GM19193 (cell line): Measurements from ENCODE around the gene SFXN5.

Experiments
- POLR2A ChIP-seq: IDR thresholded peaks from 4 replicates; pipeline ENCODE4 v1.6.1; 2011; ENCODE audit not compliant: insufficient read depth, insufficient read length; ENCODE audit errors: extremely low read depth

The SFXN5 gene

DNA sequence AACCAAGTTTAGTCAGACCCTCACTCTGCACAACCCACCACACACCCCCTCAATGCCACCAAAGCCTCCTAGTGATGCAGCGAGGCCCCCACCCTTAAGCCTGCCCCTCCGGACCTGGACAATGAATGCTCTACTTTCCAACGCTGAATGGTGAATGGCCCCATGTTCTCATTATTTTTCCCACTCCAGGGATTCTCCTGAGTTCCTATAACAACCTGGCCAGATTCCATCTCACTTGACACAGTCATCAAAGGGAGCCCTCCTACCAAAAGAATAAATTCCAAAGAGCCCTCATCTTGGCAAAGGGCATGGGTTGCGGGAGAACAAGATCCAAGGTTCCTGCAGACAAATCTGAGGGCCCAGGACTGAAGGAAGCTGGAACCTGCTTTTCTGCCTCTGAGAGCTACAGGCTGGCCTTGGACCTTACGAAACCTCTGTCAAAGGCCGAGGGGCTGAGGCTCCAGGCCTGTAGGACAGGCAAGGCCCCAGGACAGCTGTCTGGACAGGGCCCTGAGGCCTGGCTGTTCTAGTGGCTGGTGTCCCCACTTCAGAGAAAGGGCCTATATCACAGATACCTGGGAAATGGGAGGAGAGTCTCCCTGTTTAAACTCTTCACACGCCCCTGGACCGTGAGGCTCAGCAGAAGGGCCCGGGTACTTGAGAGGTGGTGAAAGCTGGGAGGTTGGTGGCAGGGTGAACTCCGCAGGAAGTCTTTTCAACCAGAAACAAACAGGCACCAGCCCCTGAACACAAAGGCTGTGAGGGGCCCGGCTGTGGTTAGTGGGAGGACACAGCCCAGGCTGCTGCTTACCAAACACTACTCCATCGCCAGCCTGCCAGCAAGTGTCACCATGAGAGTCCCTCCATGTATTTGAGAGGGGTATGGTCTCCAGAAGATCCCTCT is 27.3 kb downstream of the SFXN5 start:
- TF ChIP-seq POLR2A, result no peak

DNA sequence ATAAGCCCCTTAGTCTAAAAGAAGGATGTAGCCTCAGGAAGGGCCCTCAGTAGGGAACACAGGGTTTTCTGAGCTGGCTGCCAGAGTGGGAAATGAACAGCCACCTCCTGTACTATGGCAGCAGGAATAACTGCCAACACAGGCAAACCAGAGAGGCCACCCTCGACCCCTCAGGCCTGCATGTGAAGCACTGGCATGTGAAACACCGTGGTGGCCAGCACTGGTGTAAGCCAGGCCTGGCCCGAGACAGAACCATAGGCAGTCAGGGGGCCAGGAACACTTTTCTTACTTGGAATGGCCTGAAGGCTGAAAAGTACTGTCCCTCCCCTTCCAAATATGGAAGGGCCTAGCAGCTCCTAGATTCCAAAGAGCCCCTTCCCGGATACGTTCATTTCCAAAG is 28.2 kb downstream of the SFXN5 start:
- no peak for TF ChIP-seq POLR2A

DNA sequence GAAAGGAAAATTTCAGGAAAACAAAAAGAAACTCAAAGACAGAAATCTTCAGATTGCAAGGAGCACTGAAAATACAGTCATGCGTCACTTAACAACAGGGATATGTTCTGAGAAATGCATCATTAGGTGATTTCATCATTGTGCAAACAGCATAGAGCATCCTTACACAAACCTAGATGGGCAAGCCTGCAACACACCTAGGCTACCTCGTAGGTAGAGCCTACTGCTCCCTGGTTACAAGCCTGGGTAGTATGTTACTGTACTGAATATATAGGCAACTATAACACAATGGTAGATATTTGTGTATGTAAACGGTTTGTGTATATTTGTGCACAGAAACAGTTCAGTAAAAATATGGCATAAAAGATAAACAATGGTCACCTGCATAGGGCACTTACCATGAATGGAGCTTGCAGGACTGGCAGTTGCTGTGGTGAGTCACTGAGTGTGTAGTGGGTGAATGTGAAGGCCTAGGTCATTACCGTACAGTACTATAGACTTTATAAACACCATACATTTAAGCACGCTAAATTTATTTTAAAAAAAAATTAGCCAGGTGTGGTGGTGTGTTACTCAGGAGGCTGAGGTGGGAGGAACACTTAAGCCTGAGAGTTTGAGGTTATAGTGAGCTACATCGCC is 33.4 kb downstream of the SFXN5 start:
- no peak for TF ChIP-seq POLR2A

DNA sequence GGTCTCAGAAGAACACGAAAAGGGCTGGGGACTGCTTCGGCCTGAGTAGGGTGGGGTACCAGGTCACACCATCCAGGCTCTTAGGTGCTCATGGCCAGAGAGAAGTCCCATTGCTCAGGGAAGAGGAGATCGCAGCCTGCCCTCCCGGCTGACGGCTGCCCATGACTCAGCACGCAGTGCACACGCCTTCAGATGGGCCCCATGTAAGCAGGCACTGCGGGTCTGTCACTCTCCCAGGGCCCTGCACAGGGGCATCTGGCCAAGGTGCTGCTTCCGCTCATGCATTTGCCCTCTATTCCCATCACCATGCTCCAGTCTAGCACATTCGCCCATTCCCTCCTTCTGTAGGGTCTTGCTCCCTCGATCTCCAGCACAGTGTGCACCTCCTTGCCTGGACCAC is 34.7 kb downstream of the SFXN5 start:
- TF ChIP-seq POLR2A, result no peak

DNA sequence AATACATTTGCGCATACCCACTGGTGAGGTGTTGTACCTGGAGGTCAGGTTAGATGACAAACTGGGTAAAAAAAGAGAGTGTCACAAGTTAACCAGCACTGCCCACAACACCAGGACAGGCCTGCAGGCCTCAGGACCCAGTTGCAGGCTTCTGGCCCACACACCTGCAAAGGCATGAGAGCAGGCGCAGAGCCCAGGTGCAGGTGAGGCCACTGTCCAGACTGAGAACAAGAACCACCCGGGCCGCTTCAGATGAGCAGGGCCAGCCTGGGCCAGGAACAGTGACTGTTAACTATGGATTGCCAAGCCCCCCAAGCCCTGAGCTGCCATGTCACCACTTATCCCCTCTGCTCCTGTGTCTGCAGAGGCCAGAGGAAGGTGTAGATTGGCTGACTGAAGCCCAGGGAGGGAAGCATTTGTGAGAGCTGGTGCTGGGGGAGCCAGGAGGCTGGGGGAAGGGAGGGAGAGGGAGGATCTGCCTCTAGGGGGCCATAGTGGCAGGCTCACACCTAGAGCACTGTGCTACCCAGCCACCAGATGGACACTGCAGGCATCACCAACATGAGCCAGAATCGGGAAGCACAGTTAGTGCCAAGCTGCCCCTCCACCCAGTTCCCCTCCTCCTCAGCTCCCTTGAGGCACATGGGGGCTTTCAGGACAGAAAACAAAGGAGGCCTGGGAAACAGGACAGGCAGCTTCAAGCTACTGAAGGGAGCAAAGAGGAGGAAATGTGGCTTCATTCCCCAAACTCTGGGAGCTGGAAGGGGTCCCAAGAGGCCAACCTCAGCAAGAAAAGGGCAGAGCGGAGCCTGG is 35.4 kb downstream of the SFXN5 start:
- TF ChIP-seq POLR2A, result no peak

DNA sequence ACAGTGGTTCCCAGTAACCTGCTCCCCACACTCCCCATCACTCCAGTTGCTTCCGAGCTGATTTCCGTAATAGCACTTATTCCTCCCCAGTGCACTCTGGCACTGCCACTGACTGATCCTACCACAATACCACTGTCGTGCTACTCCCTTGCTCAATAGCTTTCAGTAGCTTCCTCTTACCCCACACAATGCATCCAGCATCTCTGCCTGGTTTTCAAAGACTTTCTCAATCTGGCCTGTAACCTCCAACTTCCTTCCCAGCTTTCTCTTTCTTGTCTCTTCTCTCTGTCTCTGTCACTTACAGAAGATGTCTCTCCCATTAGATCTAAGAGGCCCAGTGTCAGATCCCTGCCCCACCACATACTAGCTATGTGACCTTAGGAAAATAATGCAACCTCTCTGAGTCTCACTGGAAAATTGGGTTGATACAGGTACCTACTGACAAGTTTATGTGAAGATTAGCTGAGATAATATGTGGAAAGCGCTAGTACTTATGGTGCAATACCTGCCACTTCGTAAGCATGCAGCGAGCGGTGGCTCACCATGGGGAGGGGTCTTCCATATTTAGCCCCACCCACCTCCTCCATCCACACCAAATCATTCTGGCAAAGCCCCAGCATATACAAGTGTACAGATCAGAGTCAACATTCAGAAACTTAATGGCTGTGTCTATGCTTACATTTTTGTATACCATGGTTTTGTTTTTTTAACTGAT is 36.7 kb downstream of the SFXN5 start:
- no peak for TF ChIP-seq POLR2A

DNA sequence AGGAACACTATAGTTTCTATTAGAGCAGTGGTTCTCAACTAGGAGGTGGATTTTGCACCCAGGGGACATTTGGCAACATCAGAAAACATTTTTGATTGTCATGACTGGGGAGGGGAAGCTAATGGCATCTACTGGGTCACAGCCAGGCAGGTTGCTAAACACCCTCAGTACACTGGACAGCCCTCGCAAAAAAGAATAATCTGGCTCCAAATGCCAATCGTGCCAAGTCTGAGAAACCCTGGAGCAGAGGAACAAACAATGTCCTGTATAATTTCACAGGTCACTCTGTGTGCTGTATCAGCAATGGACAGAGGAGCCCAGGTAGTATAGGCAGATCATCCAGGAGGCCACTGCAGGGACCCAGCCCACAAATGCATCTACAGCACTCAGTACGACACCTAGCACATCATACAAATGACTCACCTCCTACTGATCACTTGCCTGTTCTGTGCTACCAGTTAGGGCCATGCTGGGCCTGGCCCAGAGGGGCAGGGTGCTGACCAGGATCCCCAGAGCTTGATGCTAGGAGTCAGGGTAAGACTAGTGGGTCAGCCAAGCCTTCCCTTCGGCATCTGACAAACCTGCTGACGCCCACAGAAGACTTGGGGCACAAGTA is 37.6 kb downstream of the SFXN5 start:
- TF ChIP-seq POLR2A, result no peak

DNA sequence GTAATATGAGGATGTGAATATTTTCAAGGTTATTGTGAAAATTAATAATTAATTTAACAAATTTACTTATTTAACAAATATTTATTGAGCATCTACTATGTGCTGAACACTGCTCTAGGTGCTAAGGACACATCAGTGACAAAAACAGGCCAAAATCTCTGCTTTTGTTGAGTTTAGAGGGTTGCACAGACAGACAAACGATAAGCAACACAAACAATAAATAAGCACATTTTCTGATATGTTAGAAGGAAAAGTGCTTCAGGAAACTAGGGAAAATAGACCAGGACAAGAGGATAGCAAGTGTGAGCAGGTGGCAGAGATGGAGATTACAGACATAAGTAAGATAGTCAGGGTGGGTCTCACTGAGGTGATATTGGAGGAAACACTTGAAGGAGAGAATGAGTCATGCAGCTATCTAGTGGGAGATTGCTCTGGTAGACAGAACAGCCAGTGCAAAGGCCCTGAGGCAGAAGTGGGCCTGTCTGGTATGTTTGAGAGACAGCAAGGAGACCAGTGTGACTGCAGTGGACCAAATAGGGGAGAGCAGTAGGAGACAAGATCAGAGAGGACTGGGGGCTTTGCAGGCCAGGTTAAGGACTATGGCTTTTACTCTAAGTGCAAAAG is 38.3 kb downstream of the SFXN5 start:
- no peak for TF ChIP-seq POLR2A

DNA sequence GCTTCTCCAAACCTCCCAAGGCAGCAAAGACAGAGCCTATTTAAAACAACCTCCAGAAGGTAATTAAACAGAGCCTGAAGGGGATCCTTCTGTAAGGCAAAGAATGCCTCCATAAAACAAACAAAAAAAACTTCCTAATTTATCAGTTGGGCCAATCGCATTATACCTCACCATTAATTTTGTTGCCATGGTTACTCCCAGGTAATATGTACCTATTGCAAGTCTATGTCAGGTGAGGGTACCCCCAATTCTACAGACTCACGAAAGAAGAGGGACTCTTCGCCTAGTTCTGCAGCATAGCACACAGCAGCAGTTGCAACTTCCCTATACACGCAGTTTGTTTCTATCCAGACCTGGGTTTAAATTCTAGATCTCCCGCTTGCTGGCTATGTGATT is 38.8 kb downstream of the SFXN5 start:
- no peak for TF ChIP-seq POLR2A

DNA sequence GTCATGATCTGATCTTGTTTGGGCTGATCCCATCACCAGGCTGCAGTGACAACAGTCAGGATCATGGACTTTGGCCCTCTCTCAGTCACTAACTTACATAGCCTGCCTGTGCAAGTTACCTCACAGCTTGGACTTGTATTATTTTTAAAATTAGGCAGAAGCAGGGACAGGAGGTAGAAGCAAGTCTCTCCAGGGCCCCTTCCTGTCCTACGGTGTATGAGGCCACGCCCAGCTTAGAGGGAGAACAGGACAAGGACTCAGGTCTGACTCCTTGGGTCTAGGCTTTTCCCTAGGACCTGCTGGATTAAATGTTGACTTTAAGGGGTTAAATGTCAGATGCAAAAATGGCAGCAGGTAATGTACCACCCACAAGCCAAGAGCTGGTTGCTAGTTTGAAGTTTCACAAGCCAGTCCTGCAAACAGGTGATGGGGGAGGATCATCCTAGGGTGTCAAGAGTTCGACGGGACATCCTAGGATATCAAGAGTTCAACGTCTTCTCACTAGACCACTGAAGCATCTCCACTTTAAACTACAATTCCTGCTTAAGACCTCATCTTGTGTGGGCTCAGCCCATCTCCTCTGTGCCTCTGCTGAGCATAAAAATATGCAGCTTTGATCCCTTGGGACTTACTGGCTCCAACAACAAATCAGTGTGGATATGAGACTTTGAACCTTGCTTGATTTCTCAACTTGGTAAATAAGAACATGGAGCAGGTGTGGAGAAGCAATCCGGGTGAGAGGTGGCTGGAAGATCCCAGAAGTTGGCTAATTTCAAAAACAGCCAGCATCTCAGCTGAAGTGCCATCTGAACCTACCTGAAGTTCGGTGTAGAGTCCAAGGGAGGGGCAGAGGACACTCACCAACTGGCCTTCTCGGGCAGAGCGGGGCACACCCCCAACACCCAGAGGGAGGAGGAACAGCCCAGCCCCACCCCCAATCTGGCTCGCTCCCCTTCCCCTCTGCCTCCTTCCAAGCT is 39.5 kb downstream of the SFXN5 start:
- no peak for TF ChIP-seq POLR2A

DNA sequence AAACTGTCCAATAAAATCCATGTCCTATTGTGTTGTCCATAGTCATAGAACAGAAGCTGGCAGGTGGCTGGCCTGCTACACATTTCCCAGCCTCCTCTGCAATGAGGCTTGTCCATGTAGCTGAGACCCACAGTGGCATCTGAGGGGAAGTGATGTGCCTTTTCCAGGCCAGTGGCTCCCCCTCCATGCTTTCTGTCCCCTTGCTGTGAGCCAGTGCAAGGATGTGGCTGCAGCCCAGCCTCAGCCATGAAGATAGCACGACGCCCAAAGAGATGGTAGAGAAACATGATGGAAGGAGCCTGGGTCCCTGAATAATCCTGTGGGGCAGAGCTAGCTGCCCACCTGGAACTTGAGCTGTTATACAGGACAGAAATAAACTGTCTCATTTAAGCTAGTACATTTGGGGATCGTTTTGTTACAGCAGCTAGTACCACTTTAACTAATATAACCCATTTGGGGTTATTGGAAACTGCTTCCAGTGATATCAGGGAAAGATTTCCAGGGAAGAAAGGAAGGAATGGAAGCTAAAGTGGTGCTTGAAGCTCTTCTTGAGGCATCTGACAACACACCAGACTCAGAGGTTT is 40.3 kb downstream of the SFXN5 start:
- no peak for TF ChIP-seq POLR2A

DNA sequence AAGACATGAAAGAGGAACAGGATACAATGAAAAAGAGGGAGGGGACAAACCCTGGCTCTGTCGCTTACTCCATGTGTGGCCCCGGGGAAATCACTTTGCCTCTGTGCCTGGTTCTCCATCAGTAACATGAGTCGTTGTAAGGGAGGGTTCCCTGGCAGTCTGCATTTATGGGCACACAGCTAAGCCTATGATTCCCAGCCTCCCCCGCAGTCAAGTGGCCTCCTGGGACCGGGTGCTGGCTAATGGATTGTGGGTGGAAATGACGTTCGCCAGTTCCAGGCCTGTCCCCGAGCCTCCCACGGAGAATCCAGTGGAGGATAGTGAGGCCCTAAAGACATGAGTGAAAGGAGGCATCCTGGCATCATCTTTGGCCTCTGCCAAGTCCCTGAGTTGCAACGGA is 42.7 kb downstream of the SFXN5 start:
- TF ChIP-seq POLR2A, result no peak
